ENCODE results near the gene MIA.
"Not testable (repeated sequence)": the region's sequence is repeated elsewhere in the genome, so short reads cannot be mapped to it uniquely, and the experiment has no call there.

The MIA gene

DNA sequence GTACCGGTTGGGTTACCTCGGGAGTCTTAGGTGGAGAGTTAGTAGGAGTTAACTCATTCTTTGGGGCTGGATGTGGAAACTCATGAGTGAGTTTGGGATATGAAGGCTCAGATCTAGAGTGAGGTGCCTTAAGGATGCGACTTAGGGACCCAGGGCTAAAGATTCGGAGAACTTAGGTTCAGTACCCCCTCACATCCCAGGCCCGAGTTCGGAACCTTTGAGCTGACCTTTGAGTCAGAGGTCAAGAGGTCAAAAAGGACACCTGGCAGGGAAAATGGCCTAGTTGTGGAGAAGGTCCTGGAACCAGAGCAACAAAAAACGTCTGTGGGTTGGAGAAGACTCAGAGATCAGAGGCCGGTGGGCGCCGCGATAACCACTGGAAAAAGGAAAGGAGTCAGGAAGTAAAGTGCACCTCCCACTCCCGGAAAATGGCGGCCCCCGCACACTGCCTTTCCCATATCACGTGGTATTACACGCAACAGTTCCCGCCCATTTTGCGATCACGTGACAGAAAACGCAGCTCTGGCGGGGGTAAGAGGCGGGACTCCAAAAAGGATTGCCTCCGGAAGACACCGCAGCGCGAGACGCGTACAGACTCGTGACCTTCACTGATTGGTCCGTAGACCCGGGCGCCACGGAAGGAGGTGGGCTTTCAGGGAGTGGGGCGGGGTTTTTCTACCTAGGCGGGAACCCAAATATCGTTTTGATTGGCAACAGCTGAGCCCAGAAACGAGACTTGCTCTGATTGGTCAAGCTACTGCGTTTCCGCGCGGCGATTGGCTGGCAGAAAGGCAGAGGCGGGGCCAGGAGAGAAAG is 25.1 kb upstream of the MIA start, which contains the start of gene ACTMAP:
ACTMAP (minus strand) TSS at position 420 of the 816 bp plus-strand sequence. CDS start 674 bp downstream, outside the sequence.
- peak; percentile 99 for DNase-seq (ENCODE audit: low read depth in 2 of 2, low spot score in 1 of 2)

DNA sequence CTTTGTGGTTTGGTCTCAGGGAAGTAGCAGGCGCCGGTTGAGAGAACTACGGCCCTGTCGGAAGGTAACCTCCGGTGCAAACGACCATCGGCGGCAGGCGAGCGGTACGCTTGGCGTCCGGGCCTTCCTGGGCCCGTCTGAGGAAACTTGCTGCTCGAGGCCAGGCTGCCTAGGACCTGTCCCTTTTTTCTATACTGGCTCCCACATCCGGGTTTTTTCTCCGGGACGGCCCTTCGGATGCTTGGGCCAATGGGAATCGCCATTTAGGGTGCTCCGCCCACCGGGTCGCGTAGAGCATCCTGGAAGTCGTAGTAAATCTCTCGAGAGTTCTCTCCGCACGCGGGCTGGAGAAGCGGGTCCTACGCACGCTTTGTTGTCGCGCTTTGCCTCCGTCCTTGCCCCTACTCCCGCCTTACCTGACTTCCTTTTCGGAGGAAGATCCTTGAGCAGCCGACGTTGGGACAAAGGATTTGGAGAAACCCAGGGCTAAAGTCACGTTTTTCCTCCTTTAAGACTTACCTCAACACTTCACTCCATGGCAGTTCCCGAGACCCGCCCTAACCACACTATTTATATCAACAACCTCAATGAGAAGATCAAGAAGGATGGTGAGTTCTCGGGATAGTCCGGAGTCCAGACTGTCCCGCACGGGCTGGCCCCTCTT is 24.3 kb upstream of the MIA start, which contains the start of gene SNRPA:
SNRPA (plus strand) TSS at position 330 of the 664 bp plus-strand sequence; CDS start at position 536, 206 bp downstream.
- DNase-seq (ENCODE audit: low read depth in 2 of 2, low spot score in 1 of 2) = peak; percentile 86 to 91

DNA sequence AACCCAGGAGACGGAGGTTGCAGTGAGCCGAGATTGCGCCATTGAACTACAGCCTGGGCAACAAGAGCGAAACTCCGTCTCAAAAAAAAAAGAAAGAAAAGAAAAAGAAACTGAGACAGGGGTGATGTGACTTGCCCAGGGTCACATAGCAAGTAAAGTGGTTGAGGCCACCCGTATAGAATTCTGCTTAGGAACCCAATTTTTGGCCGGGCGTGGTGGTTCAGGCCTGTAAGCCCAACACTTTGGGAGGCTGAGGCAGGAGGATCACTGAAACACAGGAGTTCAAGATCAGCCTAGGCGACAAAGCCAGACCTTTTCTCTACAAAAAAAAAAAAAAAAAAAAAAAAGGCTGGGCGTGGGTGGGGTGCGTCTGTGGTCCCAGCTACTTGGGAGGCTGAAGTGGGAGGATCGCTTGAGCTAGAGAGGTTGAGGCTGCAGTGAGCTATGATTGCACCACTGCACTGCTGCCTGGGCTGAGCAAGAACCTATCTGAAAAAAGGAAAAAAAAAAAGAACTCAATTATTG is 23.0 kb upstream of the MIA start:
- DNase-seq (ENCODE audit: low read depth in 2 of 2, low spot score in 1 of 2) = no peak

DNA sequence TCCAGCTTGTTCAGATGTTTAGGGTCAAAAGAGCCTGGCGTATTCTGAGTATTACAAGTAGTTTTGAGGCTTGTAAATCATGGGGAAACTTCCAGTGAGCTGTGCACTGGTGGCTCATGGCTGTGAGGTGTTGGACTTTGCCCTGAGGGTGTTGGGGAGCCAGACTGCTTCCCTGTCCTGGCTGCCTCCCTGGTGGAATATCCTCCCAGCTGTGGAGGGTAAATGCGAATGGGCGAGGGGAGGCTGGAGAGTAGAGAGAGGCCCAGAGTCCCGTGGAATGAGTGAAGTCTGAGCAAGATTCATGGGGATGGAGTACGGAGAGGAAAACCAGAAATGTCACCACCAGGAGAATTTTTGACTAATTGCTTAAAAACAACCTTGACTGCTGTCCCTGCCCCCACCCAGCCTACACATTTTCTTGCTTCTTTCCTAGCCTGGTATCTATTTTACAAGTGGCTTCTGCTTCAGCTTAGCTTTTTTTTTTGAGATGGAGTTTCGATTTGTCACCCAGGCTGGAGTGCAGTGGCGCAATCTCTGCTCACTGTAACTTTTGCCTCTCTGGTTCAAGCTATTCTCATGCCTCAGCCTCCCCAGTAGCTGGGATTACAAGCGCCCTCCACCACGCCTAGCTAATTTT is 20.6 kb upstream of the MIA start:
- no peak for DNase-seq (ENCODE audit: low read depth in 2 of 2, low spot score in 1 of 2)

DNA sequence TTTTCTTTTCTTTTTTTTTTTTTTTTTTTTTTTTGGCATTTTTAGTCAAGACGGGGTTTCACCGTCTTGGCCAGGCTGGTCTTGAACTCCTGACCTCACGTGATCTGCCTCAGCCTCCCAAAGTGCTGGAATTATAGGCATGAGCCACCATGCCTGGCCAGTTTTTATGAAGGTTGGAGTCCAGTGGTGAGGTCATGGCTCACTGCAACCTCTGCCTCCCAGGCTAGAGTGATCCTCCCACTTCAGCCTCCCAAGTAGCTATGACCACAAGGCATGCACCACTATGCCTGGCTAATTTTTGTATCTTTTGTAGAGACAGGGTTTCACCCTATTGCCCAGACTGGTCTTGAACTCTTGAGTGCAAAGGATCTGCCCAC is 20.1 kb upstream of the MIA start:
- DNase-seq (ENCODE audit: low read depth in 2 of 2, low spot score in 1 of 2) = no peak

- DNase-seq (ENCODE audit: low read depth in 2 of 2, low spot score in 1 of 2) = no peak
Measured at GRCh38 chr19:40755791-40756190, 19.5 kb upstream of the MIA start.

DNA sequence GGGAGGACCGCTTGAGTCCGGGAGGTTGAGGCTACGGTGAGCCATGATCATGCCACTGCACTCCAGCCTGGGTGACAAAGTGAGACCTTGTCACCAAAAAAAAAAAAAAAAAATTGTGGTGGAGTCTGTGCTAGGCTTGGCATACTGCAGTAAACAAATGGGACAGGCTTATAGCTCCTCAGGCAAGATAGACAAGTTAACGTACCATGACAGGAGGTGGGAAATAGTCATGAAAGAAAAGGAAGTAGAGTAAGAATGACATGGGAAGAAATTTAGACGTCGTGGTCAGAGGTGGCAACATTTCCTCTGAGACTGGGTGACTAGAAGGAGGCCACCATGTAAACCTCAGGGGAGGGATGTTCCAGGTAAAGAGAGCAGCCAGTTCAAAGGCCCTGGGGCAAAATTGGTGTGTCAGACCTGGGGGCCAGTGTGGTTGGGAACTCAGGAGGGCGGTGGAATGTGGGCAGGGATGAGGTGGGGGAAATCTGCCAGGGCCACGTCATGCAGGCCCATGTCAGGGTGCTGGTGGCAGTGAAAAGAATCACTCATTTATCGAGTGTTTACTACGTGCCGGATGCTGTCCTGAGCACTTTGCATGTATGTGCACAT is 18.7 kb upstream of the MIA start:
- DNase-seq (ENCODE audit: low read depth in 2 of 2, low spot score in 1 of 2) = no peak

DNA sequence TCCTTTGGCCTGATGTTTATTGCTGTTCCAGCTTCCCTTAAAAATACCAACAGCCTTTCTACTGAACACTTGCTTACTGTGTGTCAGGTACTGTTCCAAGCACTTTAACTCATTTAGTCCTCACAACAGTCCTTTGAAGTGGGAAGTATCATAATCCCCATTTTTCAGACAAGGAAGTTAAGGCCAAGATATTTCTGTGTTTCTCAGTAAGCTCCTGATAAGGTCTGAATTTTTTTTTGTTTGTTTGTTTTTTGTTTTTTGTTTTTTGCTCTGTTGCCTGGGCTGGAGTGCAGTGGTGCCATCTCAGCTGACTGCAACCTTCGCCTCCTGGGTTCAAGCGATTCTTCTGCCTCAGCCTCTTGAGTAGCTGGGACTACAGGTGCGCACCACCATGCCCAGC is 16.8 kb upstream of the MIA start:
- DNase-seq (ENCODE audit: low read depth in 2 of 2, low spot score in 1 of 2) = no peak

DNA sequence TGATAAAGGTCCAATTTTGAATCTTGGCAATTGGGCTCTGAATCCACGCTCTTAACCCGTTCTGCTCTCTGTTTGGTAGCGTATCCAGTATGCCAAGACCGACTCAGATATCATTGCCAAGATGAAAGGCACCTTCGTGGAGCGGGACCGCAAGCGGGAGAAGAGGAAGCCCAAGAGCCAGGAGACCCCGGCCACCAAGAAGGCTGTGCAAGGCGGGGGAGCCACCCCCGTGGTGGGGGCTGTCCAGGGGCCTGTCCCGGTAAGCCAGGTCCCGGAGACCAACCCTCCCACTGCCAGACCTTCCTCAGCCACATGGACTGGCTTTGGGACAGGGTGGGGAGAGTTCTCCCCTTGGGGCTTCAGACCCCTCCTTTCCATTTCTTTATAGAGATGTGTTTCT is 16.0 kb upstream of the MIA start:
- DNase-seq (ENCODE audit: low read depth in 2 of 2, low spot score in 1 of 2) = no peak

- no peak for DNase-seq (ENCODE audit: low read depth in 2 of 2, low spot score in 1 of 2)
Measured at GRCh38 chr19:40762754-40763470, 12.4 kb upstream of the MIA start.

- DNase-seq (ENCODE audit: low read depth in 2 of 2, low spot score in 1 of 2) = no peak
Measured at GRCh38 chr19:40763526-40763925, 11.8 kb upstream of the MIA start.

DNA sequence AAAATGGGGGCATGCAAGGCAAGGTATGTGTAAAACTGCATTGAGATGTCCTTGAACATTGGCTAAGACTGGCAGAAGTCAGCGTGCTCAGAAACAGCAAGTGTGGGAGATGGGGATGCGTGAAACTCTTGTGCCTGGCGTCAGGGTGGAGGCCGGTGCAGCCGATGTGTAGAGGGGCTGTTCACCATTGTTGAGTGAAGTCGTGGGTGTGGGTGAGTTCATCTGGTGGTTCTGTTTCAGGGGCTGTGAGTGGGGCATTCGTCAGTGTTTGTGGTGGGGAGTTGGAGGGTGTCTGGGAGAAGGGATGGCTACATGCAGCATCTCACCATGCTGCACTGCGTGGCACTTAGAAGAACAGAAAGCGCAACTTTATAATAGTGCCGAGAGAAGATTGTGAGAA is 11.4 kb upstream of the MIA start:
- DNase-seq (ENCODE audit: low read depth in 2 of 2, low spot score in 1 of 2) = no peak

GRCh38 chr19:40766385-40766784 is 8.9 kb upstream of the MIA start:
- not testable (repeated sequence) for DNase-seq (ENCODE audit: low read depth in 2 of 2, low spot score in 1 of 2)

- no peak for DNase-seq (ENCODE audit: low read depth in 2 of 2, low spot score in 1 of 2)
Measured at GRCh38 chr19:40768869-40769268, 6.5 kb upstream of the MIA start.

- not testable (repeated sequence) for DNase-seq (ENCODE audit: low read depth in 2 of 2, low spot score in 1 of 2)
Measured at GRCh38 chr19:40771101-40771862, 4.0 kb upstream of the MIA start.

GRCh38 chr19:40775632-40776022 is 306 bp downstream of the MIA start:
- no peak for DNase-seq (ENCODE audit: low read depth in 2 of 2, low spot score in 1 of 2)

DNA sequence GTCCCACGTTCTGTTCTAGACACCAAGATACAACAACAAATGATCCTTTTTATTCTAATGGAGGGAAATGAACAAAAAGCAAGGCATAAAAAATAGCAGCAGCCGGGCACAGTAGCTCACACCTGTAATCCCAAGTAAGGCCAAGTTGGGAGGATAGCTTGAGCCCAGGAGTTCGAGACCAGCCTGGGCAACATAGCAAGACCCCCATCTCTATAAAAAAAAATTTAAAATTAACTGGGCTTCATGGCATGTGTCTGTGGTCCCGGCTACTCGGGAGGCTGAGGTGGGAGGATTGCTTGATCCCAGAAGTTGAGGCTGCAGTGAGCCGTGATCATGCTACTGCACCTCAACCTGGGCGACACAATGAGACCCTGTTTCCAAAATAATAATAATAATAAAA is 1.0 kb downstream of the MIA start:
- DNase-seq (ENCODE audit: low read depth in 2 of 2, low spot score in 1 of 2) = no peak

DNA sequence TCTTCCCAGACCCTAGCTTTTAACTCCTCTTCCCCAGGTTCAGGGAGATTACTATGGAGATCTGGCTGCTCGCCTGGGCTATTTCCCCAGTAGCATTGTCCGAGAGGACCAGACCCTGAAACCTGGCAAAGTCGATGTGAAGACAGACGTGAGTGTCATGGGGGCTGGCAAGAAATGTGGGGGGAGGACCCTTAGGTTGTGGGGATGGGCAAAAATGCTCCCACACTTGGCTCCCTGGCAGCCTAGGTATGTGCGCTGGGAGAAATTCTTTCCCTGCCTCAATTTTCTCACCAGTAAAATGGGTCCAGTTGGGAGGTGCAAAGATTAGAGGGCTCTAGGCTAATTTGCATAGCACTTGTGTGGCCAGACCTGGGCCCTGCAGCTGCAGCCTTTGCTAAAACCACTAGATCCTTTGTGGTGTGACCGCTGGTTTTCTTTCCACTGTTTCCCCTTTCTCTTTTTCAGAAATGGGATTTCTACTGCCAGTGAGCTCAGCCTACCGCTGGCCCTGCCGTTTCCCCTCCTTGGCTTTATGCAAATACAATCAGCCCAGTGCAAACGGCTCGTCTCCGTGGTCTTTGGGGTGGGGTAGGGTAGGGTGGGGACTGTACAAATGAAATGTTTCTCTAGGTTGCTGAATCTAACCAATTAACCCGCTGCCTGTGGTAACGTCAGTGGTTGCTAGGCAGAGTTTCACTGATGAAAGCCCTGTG is 1.8 kb downstream of the MIA start:
- DNase-seq (ENCODE audit: low read depth in 2 of 2, low spot score in 1 of 2) = peak; percentile 80 to 81

GRCh38 chr19:40777645-40777936 is 2.3 kb downstream of the MIA start:
- no peak for DNase-seq (ENCODE audit: low read depth in 2 of 2, low spot score in 1 of 2)

Measured in stimulated activated CD8-positive, alpha-beta memory T cell treated with anti-CD3 and anti-CD28 coated beads, Interleukin-4, amount 100 ng/mL, for 1 hour (primary cell).